ENCODE data around the gene AGRN. TPM values are rescaled to one million over a fixed set of nuclear protein-coding genes. Genes with fewer than 3 reads are reported as not detected.
A peak's percentile ranks its signal among the peaks of the same experiment; 100 is the strongest.

Gene AGRN
- total and polyA plus RNA-seq, 7 donors = 2.8 to 54.4 (median 6.4) TPM

GRCh38 chr1:997713-997992, 22.3 kb upstream of the AGRN start:
- DNase-seq = peak; percentile 66
- no peaks in the 10 kb centered on the region for H3K36me3 ChIP-seq
- no peak overlapping the region for H3K4me3 ChIP-seq
- peaks cover 0 to 17% (median 5%) of the 10 kb centered on the region in 3 donors for H3K27me3 ChIP-seq
- peaks cover 0 to 42% (median 31%) of the 10 kb centered on the region in 4 donors for H3K4me1 ChIP-seq
- no peak overlapping the region for H3K27ac ChIP-seq
- TF ChIP-seq POLR2A (IDR thresholded peaks at IDR 0.05) = no peak
- no peak for TF ChIP-seq EP300 (IDR thresholded peaks at IDR 0.05)
- no peak for TF ChIP-seq POLR2AphosphoS5 (IDR thresholded peaks at IDR 0.05)
- TF ChIP-seq, protein P1, sequence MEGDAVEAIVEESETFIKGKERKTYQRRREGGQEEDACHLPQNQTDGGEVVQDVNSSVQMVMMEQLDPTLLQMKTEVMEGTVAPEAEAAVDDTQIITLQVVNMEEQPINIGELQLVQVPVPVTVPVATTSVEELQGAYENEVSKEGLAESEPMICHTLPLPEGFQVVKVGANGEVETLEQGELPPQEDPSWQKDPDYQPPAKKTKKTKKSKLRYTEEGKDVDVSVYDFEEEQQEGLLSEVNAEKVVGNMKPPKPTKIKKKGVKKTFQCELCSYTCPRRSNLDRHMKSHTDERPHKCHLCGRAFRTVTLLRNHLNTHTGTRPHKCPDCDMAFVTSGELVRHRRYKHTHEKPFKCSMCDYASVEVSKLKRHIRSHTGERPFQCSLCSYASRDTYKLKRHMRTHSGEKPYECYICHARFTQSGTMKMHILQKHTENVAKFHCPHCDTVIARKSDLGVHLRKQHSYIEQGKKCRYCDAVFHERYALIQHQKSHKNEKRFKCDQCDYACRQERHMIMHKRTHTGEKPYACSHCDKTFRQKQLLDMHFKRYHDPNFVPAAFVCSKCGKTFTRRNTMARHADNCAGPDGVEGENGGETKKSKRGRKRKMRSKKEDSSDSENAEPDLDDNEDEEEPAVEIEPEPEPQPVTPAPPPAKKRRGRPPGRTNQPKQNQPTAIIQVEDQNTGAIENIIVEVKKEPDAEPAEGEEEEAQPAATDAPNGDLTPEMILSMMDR (IDR thresholded peaks at IDR 0.05) = no peak
- peaks cover 0 to under 1% (median 0%) of the 10 kb centered on the region in 4 donors for H3K9me3 ChIP-seq
- 75 to 81% methylated on average over 3 of the region's 3 CpGs for WGBS, 2 donors
- intact Hi-C loops (cut with DNase I) = no loop called here

- Histone ChIP-seq H3K36me3 (no peaks in the 10 kb centered on the region), H3K9me3 (no peaks in the 10 kb centered on the region), H3K27me3 (peaks cover 0 to 17% (median 5%) of the 10 kb centered on the region in 3 donors), H3K4me3 (peak overlapping the region; percentile 46 to 92 (median 60)), H3K27ac (peak overlapping the region in 3 of 4 donors; percentile 89 to 96 (median 96)), H3K4me1 (peaks cover 0 to 42% (median 31%) of the 10 kb centered on the region in 4 donors)
- no peak for TF ChIP-seq POLR2A (IDR thresholded peaks at IDR 0.05)
- TF ChIP-seq POLR2AphosphoS5 (IDR thresholded peaks at IDR 0.05) = no peak
- TF ChIP-seq, protein P1 (IDR thresholded peaks at IDR 0.05) = no peak
- TF ChIP-seq EP300 (IDR thresholded peaks at IDR 0.05) = no peak
- DNase-seq = peak; percentile 66
- 25 to 52% methylated on average over 75 of the region's 75 CpGs for WGBS, 2 donors
- intact Hi-C loops (cut with DNase I) = no loop called here
Observed at GRCh38 chr1:997993-998744, 21.8 kb upstream of the AGRN start.

DNA sequence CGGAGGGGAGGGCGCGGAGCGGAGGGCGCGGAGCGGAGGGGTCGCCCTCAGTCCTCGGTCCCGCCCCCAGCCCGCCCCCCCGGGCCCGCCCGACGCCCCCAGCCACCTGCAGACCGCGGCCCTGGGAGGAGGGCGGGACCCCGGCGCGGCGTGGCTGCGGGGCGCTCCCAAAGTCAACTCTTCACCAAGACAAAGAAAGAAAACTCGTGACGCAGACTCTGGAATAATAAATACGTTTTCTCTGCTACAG, 21.2 kb upstream of the AGRN start:
- Histone ChIP-seq H3K9me3 (no peaks in the 10 kb centered on the region), H3K27me3 (peaks cover 0 to 17% (median 5%) of the 10 kb centered on the region in 3 donors), H3K36me3 (no peaks in the 10 kb centered on the region), H3K4me3 (peak overlapping the region; percentile 46 to 92 (median 60)), H3K27ac (peak overlapping the region; percentile 89 to 98 (median 96)), H3K4me1 (peaks cover 0 to 42% (median 31%) of the 10 kb centered on the region in 4 donors)
- intact Hi-C loops (cut with DNase I) = no loop called here
- no peak for DNase-seq
- TF ChIP-seq EP300 (IDR thresholded peaks at IDR 0.05) (no peak), POLR2A (IDR thresholded peaks at IDR 0.05) (no peak), POLR2AphosphoS5 (IDR thresholded peaks at IDR 0.05) (no peak)
- TF ChIP-seq, protein P1 (IDR thresholded peaks at IDR 0.05) = no peak
- 3 to 4% methylated on average over 27 of the region's 27 CpGs for WGBS, 2 donors

DNA sequence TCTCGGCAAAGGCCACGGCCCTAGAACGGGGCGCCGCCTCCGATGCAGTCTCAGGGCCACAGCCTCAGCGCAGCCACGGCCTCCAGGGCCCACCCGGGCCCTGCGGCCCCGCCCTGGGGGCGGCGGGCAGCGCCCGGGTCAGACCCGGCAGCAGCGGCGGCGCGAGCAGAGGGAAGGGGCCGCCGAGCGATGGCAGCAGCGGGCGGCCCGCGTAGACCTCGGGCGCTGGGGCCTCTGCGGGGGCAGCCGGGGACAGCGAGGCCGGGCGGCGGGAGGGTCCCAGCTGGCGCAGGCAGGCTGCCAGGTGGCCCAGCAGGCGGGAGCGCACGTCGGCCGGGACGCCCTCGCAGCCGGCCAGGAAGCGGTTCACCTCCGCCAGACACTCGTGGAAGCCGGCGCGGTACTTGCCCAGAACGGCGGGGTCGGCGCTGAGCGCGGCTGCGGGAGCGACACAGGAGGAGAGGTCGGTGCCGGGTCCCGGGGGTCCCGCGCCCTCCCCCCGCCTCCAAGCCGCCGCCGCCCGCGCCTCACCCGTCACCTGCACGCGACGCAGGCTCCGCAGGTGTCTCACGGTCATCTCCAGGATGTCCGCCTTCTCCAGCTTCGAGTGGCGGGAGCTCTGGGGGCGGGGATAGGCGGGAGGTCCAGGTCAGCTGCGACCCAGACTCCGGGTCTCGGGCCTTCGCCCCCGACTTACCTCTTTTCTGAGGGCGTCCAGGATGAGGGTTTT, 20.8 kb upstream of the AGRN start:
- Histone ChIP-seq H3K27ac (peak overlapping the region; percentile 89 to 98 (median 96)), H3K4me1 (peaks cover 0 to 42% (median 31%) of the 10 kb centered on the region in 4 donors), H3K36me3 (no peaks in the 10 kb centered on the region), H3K9me3 (no peaks in the 10 kb centered on the region), H3K4me3 (peak overlapping the region; percentile 46 to 92 (median 60)), H3K27me3 (peaks cover 0 to 17% (median 5%) of the 10 kb centered on the region in 3 donors)
- peak; percentile 78 for DNase-seq
- intact Hi-C loops (cut with DNase I) = no loop called here
- WGBS, 2 donors = 0 to 1% methylated on average over 86 of the region's 86 CpGs
- TF ChIP-seq POLR2AphosphoS5 (IDR thresholded peaks at IDR 0.05) (peak in 1 of 4 donors; percentile 4), EP300 (IDR thresholded peaks at IDR 0.05) (no peak)

- H3K4me3 ChIP-seq = peak within 1 kb of the TSS; percentile 58 to 92 (median 60)
- H3K27me3 ChIP-seq = peaks cover 0 to 17% (median 5%) of the 10 kb centered on the region in 3 donors
- peak within 1 kb of the TSS; percentile 89 to 98 (median 96) for H3K27ac ChIP-seq
- no peaks in the 10 kb centered on the region for H3K9me3 ChIP-seq
- H3K36me3 ChIP-seq = no peaks in the 10 kb centered on the region
- intact Hi-C loops (cut with DNase I) = loop anchor here (1.0 kb wide), 1 partner anchor 19 kb away; no protein-coding TSS in a partner anchor
- DNase-seq = peak; percentile 97
- peaks cover 0 to 45% (median 35%) of the 10 kb centered on the region in 4 donors for H3K4me1 ChIP-seq
- WGBS, 2 donors = 0 to 1% methylated on average over 95 of the region's 95 CpGs
- TF ChIP-seq, protein P1 (IDR thresholded peaks at IDR 0.05) = no peak
- TF ChIP-seq EP300 (IDR thresholded peaks at IDR 0.05) = peak in 2 of 4 donors; percentile 25 to 63
- TF ChIP-seq POLR2A (IDR thresholded peaks at IDR 0.05) = no peak
- peak; percentile 60 to 90 (median 68) for TF ChIP-seq POLR2AphosphoS5 (IDR thresholded peaks at IDR 0.05)
Observed at GRCh38 chr1:999725-1000356, 20.1 kb upstream of the AGRN start, which contains the start of gene HES4. TSS of gene HES4 (minus strand) at chr1:1000097. CDS start at chr1:999973, 124 bp downstream.
